GM23248 (cell line): ENCODE measurements around the gene UBE3A.

Experiments
- EZH2 ChIP-seq: fragments of 200-600 bp; sonication (generic); IDR thresholded peaks from 2 replicates; pipeline ENCODE4 v1.6.1; 2018; ENCODE audit warnings: antibody characterized with exemption, mild to moderate bottlenecking; ENCODE audit not compliant: insufficient read depth, poor library complexity, severe bottlenecking
- EZH2phosphoT487 ChIP-seq: fragments of 200-600 bp; sonication (generic); IDR thresholded peaks from 2 replicates; pipeline ENCODE4 v1.6.1; 2018; ENCODE audit warnings: antibody characterized with exemption, moderate library complexity, mild to moderate bottlenecking, low read depth; ENCODE audit not compliant: insufficient read depth

GRCh38 chr15:25331404-25331803, 107.4 kb downstream of the UBE3A start:
- TF ChIP-seq EZH2 = no peak
- TF ChIP-seq EZH2phosphoT487 = no peak
